K562 (cell line): ENCODE measurements around the gene KRT71. TPM values are rescaled to one million over a fixed set of nuclear protein-coding genes. Genes with fewer than 3 reads are reported as not detected.
A peak's percentile ranks its signal among the peaks of the same experiment; 100 is the strongest.

Experiments
- ATAC-seq: fragments of 200-7000 bp; cut with Tn5 transposase; 3 replicates; pipeline ENCODE4 v1.9.1; 2020; ENCODE audit warnings: moderate library complexity
- BruUV-seq: library from RNA; stranded (reverse); fragments of 400-500 nt; replicated peaks from 2 replicates; lab custom pipeline; 2021; lab: Mats Ljungman, UMichigan
- CTCF ChIA-PET: fragments of 300-600 bp; formaldehyde crosslinking; extraction: SDS; loops from one replicate; lab custom pipeline; 2021; ENCODE audit warnings: low intra/inter-chr PET ratio; lab: Yijun Ruan, JAX
- POLR2A ChIA-PET: fragments of 300-600, 350-650 bp; sonication (Branson Sonifier 250); formaldehyde crosslinking; extraction: SDS; loops from one replicate; lab custom pipeline; 2021; ENCODE audit warnings: antibody characterized with exemption, inconsistent platforms; lab: Yijun Ruan, JAX
- DNase-seq, 4 experiments: peaks; one replicate each; pipeline versions ENCODE4 v3.0.0 to v3.0.0-alpha.2; 2011 to 2018; ENCODE audit warnings: low spot score in 3 of 4, mixed read lengths in 3 of 4; ENCODE audit errors: extremely low read depth in 1 of 4
- FAIRE-seq: peaks from 2 replicates; lab custom pipeline; 2011; peaks lifted over from hg19 to GRCh38; lab: Jason Lieb, UNC
- H2AFZ ChIP-seq: 2 replicates; pipeline ENCODE4 v1.6.0; 2011; ENCODE audit warnings: low read depth, low read length, control low read depth, inconsistent platforms
- H3K27ac ChIP-seq: fragments of 200-600 bp; 3 replicates; pipeline ENCODE4 v1.8.0; 2011; ENCODE audit warnings: low read depth, mild to moderate bottlenecking, control low read depth, inconsistent platforms, low read length, moderate library complexity, mixed read lengths; ENCODE audit errors: extremely low read depth
- H3K27me3 ChIP-seq, 2 experiments: fragments of 300-600 bp in 1 of 2; 2 replicates in 1 of 2; 3 replicates in 1 of 2; pipeline versions ENCODE4 v1.6.0 to v1.8.0; 2011; ENCODE audit warnings: inconsistent platforms in 2 of 2, low read length in 2 of 2, mild to moderate bottlenecking in 1 of 2, mixed read lengths in 1 of 2, moderate library complexity in 1 of 2; ENCODE audit not compliant: control insufficient read depth in 2 of 2, insufficient read depth in 2 of 2
- H3K36me3 ChIP-seq: fragments of 300-600 bp; 3 replicates; pipeline ENCODE4 v1.8.0; 2011; ENCODE audit warnings: mild to moderate bottlenecking, low read length, inconsistent platforms; ENCODE audit not compliant: control insufficient read depth, insufficient read depth
- H3K4me1 ChIP-seq, 2 experiments: fragments of 200-600 bp in 1 of 2; replicated peaks in 1 of 2; 2 replicates in 1 of 2; 3 replicates in 1 of 2; pipeline versions ENCODE4 v1.5.1 to v1.8.0; 2011; ENCODE audit warnings: inconsistent platforms in 2 of 2, low read length in 2 of 2, mild to moderate bottlenecking in 1 of 2, mixed read lengths in 1 of 2, moderate library complexity in 1 of 2; ENCODE audit not compliant: control insufficient read depth in 2 of 2, insufficient read depth in 2 of 2
- H3K4me2 ChIP-seq: 2 replicates; pipeline ENCODE4 v1.6.1; 2011; ENCODE audit warnings: low read length, control low read depth, inconsistent platforms, mixed read lengths; ENCODE audit not compliant: insufficient read depth
- H3K4me3 ChIP-seq: fragments of 200-600 bp; sonication (generic), shearing (Covaris generic); 2 replicates; pipeline ENCODE4 v1.5.1; 2016; ENCODE audit warnings: control low read depth, inconsistent platforms
- H3K79me2 ChIP-seq: fragments of 200-600 bp; 3 replicates; pipeline ENCODE4 v1.8.0; 2011; ENCODE audit warnings: low read length, inconsistent platforms; ENCODE audit not compliant: control insufficient read depth, insufficient read depth
- H3K9ac ChIP-seq, 2 experiments: 2 replicates each; pipeline versions ENCODE4 v1.6.0 to v1.6.1; 2011; ENCODE audit warnings: low read depth in 2 of 2, low read length in 2 of 2, control low read depth in 1 of 2, inconsistent platforms in 1 of 2, mild to moderate bottlenecking in 1 of 2, mixed read lengths in 1 of 2; ENCODE audit not compliant: insufficient read depth in 1 of 2
- H3K9me1 ChIP-seq: one replicate; pipeline ENCODE4 v1.6.0; 2011; ENCODE audit warnings: inconsistent platforms, mild to moderate bottlenecking, low read length, moderate library complexity; ENCODE audit not compliant: control insufficient read depth, insufficient read depth
- H3K9me3 ChIP-seq: replicated peaks from 2 replicates; pipeline ENCODE4 v1.5.1; 2011; ENCODE audit warnings: low read depth, low read length, inconsistent platforms; ENCODE audit not compliant: control insufficient read depth, insufficient read depth
- H4K20me1 ChIP-seq: replicated peaks from 2 replicates; pipeline ENCODE4 v1.6.1; 2011; ENCODE audit warnings: low read length, inconsistent platforms, mixed read lengths; ENCODE audit not compliant: control insufficient read depth, insufficient read depth
- FOXP4 ChIP-seq: sonication (generic); formaldehyde crosslinking; IDR thresholded peaks from 2 replicates; pipeline ENCODE4 v1.8.0; 2022; ENCODE audit warnings: mild to moderate bottlenecking, missing genetic modification reagents, borderline replicate concordance
- MLLT1 ChIP-seq, 2 experiments: fragments of 450-650 bp; IDR thresholded peaks; 2 replicates each; pipeline ENCODE4 v1.6.1; 2016
- POLR3G ChIP-seq: IDR thresholded peaks from 2 replicates; pipeline ENCODE4 v1.6.1; 2011; ENCODE audit not compliant: insufficient read length, insufficient replicate concordance; ENCODE audit errors: extremely low read depth
- SRSF7 ChIP-seq: fragments of 200-400 bp; formaldehyde crosslinking; optimal IDR thresholded peaks from 2 replicates; pipeline ENCODE3; 2017; ENCODE audit warnings: mild to moderate bottlenecking, low read depth, low read length
- ZBTB17 ChIP-seq: fragments of 450-650 bp; formaldehyde crosslinking; IDR thresholded peaks from 2 replicates; pipeline ENCODE4 v1.4.0; 2020; ENCODE audit warnings: mild to moderate bottlenecking
- ZNF584 ChIP-seq: fragments of 200-800 bp; sonication (Bioruptor generic); IDR thresholded peaks from 2 replicates; pipeline ENCODE4 v1.6.1; 2016; ENCODE audit warnings: low read depth, mild to moderate bottlenecking, missing genetic modification characterization, missing compliant biosample characterization
- ZNF778 ChIP-seq: fragments of 450-650 bp; formaldehyde crosslinking; IDR thresholded peaks from 2 replicates; pipeline ENCODE4 v1.4.0; 2020; ENCODE audit warnings: mild to moderate bottlenecking, moderate library complexity
- WGBS: fragments of 100-300 bp; shearing (Covaris generic); methylation state at CpG from one replicate; pipeline ENCODE4 v1.1.6; 2016; ENCODE audit warnings: low coverage, mixed read lengths; ENCODE audit not compliant: insufficient coverage; ENCODE audit errors: missing lambda C conversion rate; 5-methylcytosine and 5-hydroxymethylcytosine counted together
- in situ Hi-C: fragments of 300-500 bp; cut with MboI; formaldehyde crosslinking; loops from 4 replicates; pipeline ENCODE4 v1.15.0; 2018; ENCODE audit warnings: inconsistent platforms, mixed read lengths
- intact Hi-C: fragments of 100-400 bp; cut with micrococcal nuclease; formaldehyde crosslinking; loops from 2 replicates; pipeline ENCODE4 v1.14.2; 2022
- polyA plus RNA-seq, 8 experiments: library from polyadenylated mRNA; depleted of rRNA in 4 of 8; stranded (reverse) in 5 of 8; unstranded in 3 of 8; fragments of >200 nt; fragmentation: Nextera tagmentation in 2 of 8; fragmentation: Illumina TruSeq in 1 of 8; extraction: Ambion mirVana in 2 of 8; extraction: Trizol in 1 of 8; gene quantifications; 2 replicates each; pipeline versions ENCODE4 v1.2.1 to v1.2.3, GENCODE V29; 2011 to 2014; ENCODE audit warnings: inconsistent platforms in 1 of 8, missing spikeins in 1 of 8
- total RNA-seq, 7 experiments: library from RNA; depleted of rRNA in 6 of 7; stranded (reverse); fragments of >200 nt in 6 of 7; fragmentation: Illumina TruSeq in 2 of 7; extraction: Trizol in 2 of 7; gene quantifications; 2 replicates each; pipeline versions ENCODE4 v1.2.1 to v1.2.3, GENCODE V29; 2011 to 2021; ENCODE audit warnings: low replicate concordance in 1 of 7

KRT71 gene
- total and polyA plus RNA-seq, 9 of the 15 experiments (the other 6 are each of a cell fraction or from before 2014, with no cell fraction given), result not detected

GRCh38 chr12:52541709-52542108 is 11.2 kb downstream of the KRT71 start:
- DNase-seq (no peak), FAIRE-seq (no peak), ATAC-seq (no peak)
- Histone ChIP-seq H3K79me2 (no peaks in the 10 kb centered on the region), H3K9me3 (no peaks in the 10 kb centered on the region), H4K20me1 (peaks cover 2% of the 10 kb centered on the region; the same call in 1 of the 2 replicates), H2AFZ (no peak overlapping the region), H3K9ac (no peak overlapping the region), H3K4me3 (no peak overlapping the region), H3K9me1 (no peaks in the 10 kb centered on the region), H3K4me2 (no peak overlapping the region), H3K27ac (no peak overlapping the region), H3K4me1 (no peaks in the 10 kb centered on the region), H3K36me3 (no peaks in the 10 kb centered on the region), H3K27me3 (peaks cover 4 to 24% of the 10 kb centered on the region in 2 experiments; a peak in 2 of 5 replicates)
- CTCF ChIA-PET, result no interaction called here
- POLR2A ChIA-PET, result no interaction called here
- intact Hi-C loops (no loop called here), in situ Hi-C loops (no loop called here)
- no TSS peak for BruUV-seq
- 5% methylated on average over 5 of the region's 5 CpGs for WGBS
- TF ChIP-seq ZNF584 (CRISPR knock-in tag), result no peak
- no peak for TF ChIP-seq FOXP4 (CRISPR knock-in tag)
- TF ChIP-seq MLLT1 (IDR thresholded peaks at IDR 0.05), result 0 out of 4 replicates have a peak, but pooled peaks of 1 of the 2 experiments have one; percentile 50
- TF ChIP-seq ZNF778 (CRISPR knock-in tag), result no peak
- peak; percentile 91 for TF ChIP-seq ZBTB17 (CRISPR knock-in tag)
- no peak for TF ChIP-seq SRSF7
- no peak for TF ChIP-seq POLR3G
